HG02798 (cell line): ENCODE results near the gene PKLR.
A peak's percentile ranks its signal among the peaks of the same experiment; 100 is the strongest.

Experiments
- ATAC-seq: cut with Tn5 transposase; IDR thresholded peaks from one replicate; pipeline ENCODE4 v1.9.1; 2021; ENCODE audit warnings: mild to moderate bottlenecking; ENCODE audit not compliant: unreplicated experiment, poor library complexity

The PKLR gene

DNA sequence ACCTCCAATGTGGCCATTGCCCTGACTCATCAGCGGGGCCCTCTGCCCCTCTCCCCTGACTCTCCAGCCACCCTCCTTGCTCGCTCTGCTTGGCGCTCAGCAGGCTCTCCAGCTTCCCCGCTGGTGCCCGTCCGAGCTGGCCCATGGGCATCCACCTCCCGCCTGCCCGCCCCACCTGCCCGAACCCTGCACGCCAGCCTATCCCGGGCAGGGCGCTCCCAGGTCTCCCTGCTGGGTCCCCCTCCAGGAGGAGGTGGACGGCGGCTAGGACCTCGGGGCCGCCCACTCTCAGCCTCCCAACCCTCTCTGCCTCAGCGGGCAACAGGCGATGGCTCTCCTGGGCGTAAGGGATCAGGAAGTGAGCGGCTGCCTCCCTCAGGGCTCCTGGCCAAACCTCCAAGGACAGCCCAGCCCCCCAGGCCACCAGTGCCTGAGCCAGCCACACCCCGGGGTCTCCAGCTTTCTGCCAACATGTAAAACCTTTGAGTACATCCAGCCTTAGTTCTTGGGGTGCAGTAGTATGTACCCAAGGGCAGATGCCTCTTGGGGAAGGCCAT is 13.2 kb downstream of the PKLR start:
- no peak for ATAC-seq

DNA sequence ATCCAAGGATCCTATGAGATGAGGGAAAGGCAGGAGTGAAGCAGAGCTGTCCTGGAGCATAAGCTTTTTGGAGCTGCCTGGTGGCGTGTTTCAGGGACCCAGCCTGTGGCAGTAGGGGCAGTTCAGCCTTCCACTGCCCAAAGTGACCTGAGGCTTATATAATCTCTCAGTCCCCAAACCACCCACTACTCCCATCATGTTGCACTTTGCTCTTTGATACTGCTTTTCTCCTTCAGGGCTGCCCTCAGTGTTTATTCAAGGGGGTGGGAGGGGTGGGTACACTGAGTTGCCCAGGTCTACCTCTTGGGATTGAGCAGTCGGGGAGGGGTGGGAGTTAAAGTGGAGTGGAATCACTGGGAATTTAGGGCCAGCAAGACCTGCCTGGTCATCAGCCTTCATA is 14.7 kb downstream of the PKLR start:
- no peak for ATAC-seq

DNA sequence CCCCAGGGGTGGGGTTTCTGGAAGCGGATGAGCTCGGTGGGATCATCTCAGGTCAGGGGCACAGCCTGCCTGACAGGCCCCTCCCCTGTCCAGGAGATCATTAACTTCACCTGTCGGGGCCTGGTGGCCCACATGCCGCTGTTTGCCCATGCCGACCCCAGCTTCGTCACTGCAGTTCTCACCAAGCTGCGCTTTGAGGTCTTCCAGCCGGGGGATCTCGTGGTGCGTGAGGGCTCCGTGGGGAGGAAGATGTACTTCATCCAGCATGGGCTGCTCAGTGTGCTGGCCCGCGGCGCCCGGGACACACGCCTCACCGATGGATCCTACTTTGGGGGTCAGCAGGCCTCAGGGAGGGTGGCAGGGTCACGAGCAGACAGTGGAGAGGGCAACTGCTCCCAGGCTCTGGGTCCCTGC is 15.6 kb downstream of the PKLR start:
- ATAC-seq, result no peak

DNA sequence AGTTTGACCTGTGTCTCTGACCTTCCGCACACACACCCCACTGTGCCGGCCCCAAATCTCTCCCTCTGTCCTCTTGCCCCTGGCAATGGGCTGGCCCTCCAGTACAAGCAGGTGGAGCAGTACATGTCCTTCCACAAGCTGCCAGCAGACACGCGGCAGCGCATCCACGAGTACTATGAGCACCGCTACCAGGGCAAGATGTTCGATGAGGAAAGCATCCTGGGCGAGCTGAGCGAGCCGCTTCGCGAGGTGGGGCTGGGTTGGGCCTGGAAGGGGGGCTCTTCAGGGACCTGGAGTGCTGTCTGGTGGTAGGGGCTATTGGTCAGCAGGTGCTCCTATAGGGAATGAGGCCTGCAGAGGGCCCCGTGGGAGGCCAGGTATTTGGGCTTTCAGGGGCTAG is 16.2 kb downstream of the PKLR start:
- ATAC-seq, result no peak

DNA sequence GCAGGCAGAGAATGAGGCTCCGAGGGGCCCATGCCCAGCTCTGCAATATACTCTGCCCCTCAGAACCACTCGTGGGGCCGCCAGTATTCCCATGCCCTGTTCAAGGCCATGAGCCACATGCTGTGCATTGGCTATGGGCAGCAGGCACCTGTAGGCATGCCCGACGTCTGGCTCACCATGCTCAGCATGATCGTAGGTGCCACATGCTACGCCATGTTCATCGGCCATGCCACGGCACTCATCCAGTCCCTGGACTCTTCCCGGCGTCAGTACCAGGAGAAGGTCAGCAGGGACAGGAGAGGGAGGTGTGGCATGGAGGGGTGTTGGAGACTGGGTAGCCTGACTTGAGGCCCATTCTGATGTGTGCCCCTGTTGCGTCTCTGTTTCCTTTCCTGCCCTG is 16.8 kb downstream of the PKLR start:
- no peak for ATAC-seq

DNA sequence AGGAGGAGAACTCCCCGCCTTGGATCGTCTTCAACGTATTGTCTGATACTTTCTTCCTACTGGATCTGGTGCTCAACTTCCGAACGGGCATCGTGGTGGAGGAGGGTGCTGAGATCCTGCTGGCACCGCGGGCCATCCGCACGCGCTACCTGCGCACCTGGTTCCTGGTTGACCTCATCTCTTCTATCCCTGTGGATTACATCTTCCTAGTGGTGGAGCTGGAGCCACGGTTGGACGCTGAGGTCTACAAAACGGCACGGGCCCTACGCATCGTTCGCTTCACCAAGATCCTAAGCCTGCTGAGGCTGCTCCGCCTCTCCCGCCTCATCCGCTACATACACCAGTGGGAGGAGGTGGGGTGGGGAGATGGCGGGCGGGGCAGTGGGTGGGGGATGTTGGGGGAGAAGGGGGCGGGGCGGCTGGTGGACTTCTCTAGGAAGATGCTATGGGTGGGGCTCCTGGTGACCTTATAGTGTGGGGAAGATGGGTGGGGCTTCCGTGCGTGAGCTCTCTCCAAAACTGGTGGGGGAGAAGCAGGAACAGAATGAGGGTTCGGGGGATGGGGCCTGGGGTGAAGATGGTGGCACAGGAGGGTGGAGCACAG is 18.6 kb downstream of the PKLR start:
- no peak for ATAC-seq

DNA sequence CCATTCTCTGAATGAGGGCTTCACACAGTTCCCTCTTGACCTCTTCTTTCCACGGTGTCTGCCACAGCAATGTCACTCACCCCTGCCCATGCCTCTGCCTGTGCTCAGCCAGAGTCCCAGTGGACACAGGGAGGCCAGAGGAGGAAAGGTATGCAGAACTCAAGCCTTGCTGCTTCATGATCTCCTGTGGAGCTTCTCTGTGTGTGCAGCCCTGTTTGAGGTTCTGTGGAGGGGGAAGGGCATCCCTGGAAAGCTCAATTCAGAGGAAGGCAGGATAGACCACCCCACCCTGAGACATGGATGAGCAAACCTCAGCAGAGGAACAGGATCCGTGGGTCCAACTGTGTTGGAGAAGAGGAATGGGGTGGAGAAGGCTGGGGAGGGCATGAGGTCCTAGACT is 22.0 kb downstream of the PKLR start:
- no peak for ATAC-seq

DNA sequence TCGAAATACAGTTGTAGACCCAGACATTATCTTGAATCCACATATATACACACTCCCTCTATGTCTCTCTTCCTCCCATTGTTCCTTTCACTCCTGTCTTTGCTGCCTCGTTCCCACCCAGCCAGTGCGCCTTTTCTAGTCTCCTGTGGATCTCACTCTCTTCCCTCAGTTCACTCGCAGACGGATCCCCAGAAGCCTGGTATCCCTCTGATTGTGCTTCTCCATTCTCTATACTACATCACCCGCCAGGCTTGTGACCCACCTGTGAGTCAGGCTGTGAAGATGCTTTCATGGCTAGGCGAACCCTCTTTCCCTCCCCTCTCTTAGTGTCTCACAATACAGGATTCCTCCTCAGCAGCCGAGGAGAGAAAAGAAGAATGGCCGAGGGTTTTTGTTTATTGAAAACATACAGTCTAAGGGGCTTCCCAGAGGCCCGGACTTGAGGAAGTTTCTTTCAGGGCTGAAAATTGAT is 22.5 kb downstream of the PKLR start:
- no peak for ATAC-seq

DNA sequence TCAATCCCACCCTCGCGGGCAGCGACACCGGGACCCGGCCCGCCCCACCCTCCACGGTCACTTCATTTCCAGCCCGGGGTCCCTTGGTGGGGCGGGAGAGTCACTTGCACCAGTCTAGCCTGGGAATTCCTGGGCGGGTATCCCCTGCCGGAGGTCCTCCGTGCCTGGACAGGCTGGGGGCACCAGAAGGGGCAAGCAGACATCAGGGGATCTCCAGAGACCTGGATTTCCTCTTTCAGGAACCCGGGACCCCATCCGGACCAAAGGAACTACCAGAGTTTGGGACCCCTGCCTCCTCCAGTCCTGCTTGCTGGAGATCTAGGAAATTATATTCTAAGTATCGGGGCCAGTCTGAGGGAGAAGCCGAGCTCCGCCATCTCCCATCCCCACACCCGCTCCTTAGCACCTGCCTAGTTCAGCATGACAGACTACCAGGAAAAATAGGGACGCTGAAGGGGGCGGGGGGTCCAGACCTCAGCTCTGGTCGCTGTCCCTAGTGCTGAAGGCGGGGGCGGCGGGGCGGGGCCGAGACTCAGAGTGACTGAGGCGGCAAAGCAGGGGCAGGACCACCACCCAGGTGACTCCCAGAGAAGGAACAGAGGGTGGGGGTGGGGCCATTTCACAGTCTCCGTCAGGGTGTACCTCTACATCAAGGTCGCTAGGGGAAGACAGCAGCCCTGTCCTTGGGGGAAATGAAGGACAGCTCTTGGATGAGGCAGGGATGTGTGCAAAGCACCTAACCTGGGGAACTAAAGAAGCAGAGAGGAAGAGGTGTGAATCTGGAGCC is 23.1 kb downstream of the PKLR start:
- no peak for ATAC-seq

DNA sequence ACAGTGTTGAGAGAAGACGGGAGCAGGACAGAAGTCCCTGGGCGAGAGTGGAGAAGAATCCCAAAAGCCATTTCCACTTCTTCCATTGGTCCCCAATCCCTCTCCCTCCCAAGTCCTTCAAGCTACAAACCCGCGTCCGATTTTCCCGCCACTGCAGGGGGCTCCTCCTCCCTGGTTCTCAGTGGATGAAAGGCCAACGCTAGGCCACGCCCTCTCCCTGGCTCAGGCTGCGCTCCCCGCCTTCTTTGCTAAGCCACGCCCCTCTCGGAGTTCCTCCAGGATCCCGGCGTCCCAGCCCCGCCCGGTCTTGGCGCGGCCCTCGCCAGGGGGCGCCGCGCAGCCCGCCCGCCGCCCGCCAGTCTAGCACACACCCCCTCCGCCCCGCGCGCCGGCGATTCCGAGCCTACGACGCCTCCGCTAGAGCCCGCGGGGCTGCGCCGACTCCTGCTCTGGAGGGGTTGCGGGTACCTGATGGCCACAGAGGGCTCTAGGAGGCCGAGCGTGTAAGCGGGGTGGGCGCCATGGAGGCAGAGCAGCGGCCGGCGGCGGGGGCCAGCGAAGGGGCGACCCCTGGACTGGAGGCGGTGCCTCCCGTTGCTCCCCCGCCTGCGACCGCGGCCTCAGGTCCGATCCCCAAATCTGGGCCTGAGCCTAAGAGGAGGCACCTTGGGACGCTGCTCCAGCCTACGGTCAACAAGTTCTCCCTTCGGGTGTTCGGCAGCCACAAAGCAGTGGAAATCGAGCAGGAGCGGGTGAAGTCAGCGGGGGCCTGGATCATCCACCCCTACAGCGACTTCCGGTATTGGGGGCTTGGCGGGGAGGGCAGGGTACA is 24.0 kb downstream of the PKLR start, which contains the start of gene HCN3:
Gene HCN3 (plus strand): TSS at position 394 of the 832 bp plus-strand sequence. CDS start 128 bp downstream, at position 522.
- ATAC-seq, result peak; percentile 71

DNA sequence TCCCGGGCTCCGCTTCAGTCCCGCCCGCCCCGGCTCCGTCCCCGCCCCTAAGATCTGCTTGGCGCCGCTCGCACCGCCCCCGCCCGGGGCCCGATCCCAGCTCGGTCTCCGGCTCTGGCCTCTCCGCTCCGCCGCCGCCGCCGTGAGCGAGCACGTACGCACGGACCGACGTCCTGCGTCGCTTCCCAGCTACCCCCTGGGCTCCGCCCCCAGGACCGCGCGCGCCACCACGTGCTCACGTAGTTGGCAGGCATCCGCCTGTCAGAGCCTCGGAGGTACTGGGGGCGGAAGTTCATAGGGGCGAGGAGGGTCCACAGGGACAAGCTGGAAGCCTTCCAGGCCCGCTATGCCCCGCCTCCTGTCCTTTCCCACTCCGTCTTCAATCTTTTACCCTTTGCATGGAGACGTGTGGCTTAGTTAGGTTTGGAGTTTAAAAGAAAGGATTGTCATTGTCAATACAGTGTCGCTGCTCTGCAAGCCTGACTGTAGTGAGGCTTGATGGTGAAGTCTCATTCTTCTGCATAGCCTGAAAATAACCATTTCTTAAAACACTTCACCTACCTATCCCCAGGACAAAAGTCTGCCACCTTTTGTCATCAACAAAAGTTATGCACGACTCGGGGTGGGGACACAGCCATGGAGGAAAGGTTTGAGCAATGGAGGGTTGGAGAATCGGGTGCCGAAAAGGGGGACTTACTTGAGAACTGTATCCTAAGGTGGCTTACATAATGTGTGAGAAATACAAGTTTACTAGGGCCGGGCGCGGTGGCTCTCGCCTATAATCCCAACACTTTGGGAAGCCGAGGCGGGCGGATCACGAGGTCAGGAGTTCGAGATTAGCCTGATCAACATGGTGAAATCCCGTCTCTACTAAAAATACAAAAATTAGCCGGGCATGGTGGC is 27.6 kb downstream of the PKLR start, which contains the start of gene CLK2:
Gene CLK2 (minus strand): TSS at position 162 of the 903 bp plus-strand sequence. CDS start 2,527 bp downstream, outside the sequence.
- ATAC-seq, result peak; percentile 88

DNA sequence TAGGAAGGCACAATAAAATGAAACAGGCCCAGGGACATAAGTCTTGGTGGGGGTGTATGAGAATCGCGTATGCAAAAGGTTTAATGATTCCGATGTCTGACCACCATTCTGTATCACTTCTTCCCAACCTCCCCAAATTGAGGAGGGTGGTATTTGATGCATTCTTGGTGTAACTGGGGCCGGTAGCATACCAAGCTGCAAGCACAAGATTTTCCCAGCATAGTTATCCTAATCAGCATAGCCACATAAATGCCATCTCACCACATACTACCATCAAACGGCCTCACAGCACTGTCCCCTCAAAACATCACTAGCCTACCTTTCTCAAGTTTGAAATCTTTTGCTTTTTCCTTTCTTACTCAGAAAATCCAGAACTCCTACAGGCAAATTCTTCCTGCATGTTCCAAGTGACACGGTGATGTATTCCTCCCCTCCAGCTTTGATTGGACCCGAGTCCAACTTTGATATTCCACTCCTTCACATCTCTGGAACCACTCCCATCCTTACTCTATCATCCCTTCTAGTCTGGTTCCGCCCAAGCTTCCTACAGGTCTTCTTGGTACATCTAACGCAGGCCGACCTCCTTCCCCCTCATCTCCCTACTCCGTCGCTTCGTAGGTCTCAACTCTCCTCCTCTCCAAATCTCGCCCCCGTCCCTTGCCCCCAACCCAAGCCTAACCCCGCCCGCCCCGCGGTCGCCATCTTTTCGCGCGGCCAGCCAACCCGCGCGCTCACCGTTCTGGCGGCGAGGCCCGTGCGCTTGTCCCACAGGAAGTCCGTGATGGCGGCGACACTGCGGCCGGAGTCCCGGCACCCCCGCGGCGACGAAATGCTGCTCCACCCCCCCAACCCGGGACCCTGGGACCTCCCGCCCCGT is 28.5 kb downstream of the PKLR start:
- peak; percentile 29 for ATAC-seq

DNA sequence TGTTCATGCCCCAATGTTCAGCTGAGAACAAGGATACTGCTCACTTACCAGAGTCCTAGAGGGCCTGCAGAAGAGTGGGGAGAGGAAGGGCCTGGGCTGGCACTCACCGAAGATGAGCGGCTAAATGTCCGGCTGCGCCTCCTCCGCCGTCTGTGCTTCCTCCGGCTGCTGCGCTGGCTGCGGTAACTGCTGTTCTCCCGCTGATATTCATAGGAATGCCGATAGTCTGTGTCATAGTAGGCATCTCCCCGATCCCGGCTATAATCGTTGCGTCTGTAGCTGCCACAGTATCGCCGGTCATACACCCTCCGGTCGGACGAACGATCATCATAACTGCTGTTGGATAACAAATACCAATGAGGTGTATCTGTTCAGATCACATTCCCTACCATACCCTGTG is 31.9 kb downstream of the PKLR start:
- no peak for ATAC-seq

DNA sequence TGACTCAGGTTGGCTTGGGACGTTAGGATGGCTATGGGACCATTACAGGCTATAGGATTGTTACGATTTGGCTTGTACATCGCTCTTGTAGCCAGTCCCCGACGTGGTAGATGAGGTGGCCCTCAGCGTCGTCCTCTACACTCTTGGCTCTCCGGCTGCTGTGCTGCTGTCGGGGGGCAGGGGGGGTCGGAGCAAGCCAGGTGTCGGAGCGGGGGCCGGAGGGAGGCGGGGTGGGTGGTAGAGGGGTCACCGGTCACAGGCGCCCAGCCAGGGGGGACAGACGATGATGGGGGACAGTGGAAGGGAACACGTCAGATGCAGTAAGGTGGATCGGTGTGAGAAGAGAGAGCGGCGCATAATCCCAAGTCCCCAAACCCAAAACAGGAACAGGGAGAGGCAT is 32.6 kb downstream of the PKLR start:
- ATAC-seq, result no peak

DNA sequence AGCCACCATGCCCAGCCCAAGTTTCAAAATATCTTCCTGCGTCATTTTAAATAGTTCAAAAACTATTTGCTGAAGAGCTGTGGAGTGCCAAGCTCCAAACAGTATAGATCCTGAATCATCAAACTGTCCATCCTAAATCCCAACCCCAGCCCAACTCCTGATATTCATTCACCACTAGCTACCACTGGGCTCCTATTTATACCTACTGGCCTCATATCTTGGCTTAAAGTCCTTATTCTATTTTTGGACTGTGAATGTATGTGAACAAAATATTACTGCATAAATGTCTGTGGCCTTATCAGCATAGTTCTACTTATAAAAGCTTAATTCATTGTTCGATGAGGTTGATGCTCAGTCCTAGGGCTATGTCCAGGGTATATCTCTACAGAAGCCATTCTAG is 33.9 kb downstream of the PKLR start:
- ATAC-seq, result no peak

DNA sequence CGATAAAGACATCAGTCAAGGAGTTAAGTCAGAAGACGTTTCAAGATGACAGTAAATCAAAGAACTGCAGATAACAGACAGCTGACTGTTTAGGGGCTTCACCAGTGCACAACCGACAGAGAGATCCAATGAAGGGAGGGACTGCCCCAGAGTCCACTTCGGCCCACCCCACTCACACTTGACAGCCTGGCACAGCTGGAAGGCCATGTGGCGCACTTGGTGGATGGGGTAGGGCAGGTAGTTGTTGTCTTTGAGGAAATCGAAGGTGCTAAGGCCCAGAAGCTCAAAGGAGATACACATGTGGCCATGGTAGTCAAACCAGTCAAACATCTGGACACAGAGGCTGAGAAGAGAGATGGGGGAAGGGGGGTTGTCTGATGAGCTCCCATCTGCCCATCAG is 34.7 kb downstream of the PKLR start:
- no peak for ATAC-seq

DNA sequence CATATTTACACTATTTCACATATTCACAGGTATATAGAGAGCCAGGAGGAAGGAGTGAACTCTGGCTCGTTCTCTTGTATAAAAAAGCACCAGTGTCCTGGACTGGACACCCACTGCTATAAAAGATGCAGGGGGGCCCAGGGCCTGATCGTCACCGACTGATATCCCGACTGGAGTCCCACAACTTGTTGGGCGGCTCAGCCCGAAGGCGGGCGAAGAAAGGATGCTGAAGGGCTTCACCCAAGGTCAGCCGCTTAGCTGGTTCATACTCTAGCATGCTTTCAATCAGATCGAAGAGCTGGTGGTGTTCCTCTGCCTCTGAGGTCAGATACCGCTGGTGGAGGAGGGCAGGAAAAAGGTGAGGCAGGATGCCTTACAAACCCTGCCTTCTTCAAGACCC is 38.2 kb downstream of the PKLR start:
- ATAC-seq, result no peak

DNA sequence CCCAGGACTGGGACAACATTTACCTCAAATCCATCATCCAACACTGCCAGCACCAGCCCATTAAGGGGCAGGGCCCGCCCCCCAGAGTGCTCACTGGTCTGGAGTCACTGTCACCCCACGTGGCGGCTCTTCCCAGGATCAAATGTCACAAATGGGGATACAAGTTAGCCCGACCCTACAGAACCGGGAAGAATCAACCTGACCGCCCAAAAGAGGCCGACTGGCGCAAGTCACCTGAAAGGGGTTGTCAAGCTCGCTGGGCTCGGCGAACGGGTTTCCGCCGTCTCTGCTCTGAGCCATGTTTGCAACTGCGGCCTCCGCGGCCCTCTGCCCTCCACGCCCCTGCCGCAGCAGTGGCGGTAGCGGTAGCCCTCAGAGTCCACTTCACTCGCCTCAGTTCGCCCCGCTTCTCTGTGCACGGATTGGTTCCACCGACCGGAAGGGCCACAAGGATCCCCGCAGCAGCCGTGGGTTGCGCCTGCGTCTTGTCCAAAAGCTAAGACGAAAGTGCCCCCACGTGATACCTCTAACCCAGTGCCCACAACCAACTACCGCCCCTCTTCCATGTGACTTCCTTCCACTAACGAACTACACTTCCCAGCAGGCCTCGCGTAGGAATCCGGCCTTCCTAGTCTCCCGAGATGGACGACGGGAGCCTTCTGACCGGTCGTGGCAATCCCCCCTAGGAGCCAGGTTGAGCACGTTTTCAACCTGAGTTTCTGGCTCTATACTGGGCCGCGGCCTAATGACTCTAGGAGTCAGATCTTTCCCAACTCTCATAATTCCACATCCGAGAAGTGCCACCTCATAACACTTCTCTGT is 39.2 kb downstream of the PKLR start, which contains the start of gene SCAMP3:
Gene SCAMP3 (minus strand): TSS at position 509 of the 822 bp plus-strand sequence. CDS start 209 bp downstream, at position 300.
- ATAC-seq, result peak; percentile 96
